NCI-H187 (cell line): ENCODE measurements around the gene IGFBP7.

Experiments
- DNase-seq, 2 experiments: peaks; one replicate each; lab custom pipeline; 2025; lab: John Stamatoyannopoulos, UW

IGFBP7 gene

GRCh38 chr4:57109847-57110639 is at the start of gene IGFBP7:
Gene IGFBP7 (minus strand): TSS chr4:57110385. CDS start chr4:57110351, 34 bp downstream.
- no peak for DNase-seq

- no peak for DNase-seq
Measured at GRCh38 chr4:57159866-57160265, 49.7 kb upstream of the IGFBP7 start.

- DNase-seq = no peak
Measured at GRCh38 chr4:57158762-57159161, 48.6 kb upstream of the IGFBP7 start.

- no peak for DNase-seq
Measured at GRCh38 chr4:57158221-57158620, 48.0 kb upstream of the IGFBP7 start.

- DNase-seq = no peak
Measured at GRCh38 chr4:57157596-57158137, 47.5 kb upstream of the IGFBP7 start.

- DNase-seq = no peak
Measured at GRCh38 chr4:57156242-57156990, 46.2 kb upstream of the IGFBP7 start.

GRCh38 chr4:57154926-57155325 is 44.7 kb upstream of the IGFBP7 start:
- no peak for DNase-seq

- no peak for DNase-seq
Measured at GRCh38 chr4:57154191-57154590, 44.0 kb upstream of the IGFBP7 start.

- DNase-seq = no peak
Measured at GRCh38 chr4:57153207-57153606, 43.0 kb upstream of the IGFBP7 start.

- DNase-seq = no peak
Measured at GRCh38 chr4:57151481-57151880, 41.3 kb upstream of the IGFBP7 start.

GRCh38 chr4:57149833-57150232 is 39.6 kb upstream of the IGFBP7 start:
- DNase-seq = no peak

- no peak for DNase-seq
Measured at GRCh38 chr4:57148831-57149505, 38.8 kb upstream of the IGFBP7 start.

GRCh38 chr4:57148177-57148576 is 38.0 kb upstream of the IGFBP7 start:
- DNase-seq = no peak

GRCh38 chr4:57147335-57148060 is 37.3 kb upstream of the IGFBP7 start:
- DNase-seq = no peak

GRCh38 chr4:57146444-57146843 is 36.3 kb upstream of the IGFBP7 start:
- no peak for DNase-seq

- no peak for DNase-seq
Measured at GRCh38 chr4:57144466-57144865, 34.3 kb upstream of the IGFBP7 start.

- no peak for DNase-seq
Measured at GRCh38 chr4:57139783-57140182, 29.6 kb upstream of the IGFBP7 start.

GRCh38 chr4:57137261-57137660 is 27.1 kb upstream of the IGFBP7 start:
- DNase-seq = no peak

- DNase-seq = no peak
Measured at GRCh38 chr4:57136281-57136680, 26.1 kb upstream of the IGFBP7 start.

GRCh38 chr4:57132743-57133137 is 22.6 kb upstream of the IGFBP7 start:
- DNase-seq = no peak

GRCh38 chr4:57131849-57132742 is 21.9 kb upstream of the IGFBP7 start:
- DNase-seq = no peak
